ENCODE measurements around the gene MARCHF4. TPM values are rescaled to one million over a fixed set of nuclear protein-coding genes. Genes with fewer than 3 reads are reported as not detected.

The MARCHF4 gene
- total RNA-seq, result 0.12 TPM
- long read RNA-seq, result 0 reads

GRCh38 chr2:216371721-216372702 is at the start of gene MARCHF4:
Gene MARCHF4 (minus strand): TSS chr2:216372483. CDS start chr2:216370260, 2,223 bp downstream.
- Histone ChIP-seq H3K9me3 (no peaks in the 10 kb centered on the region), H3K27ac (no peak within 1 kb of the TSS), H3K27me3 (ENCODE audit: low read depth) (peaks cover 57% of the 10 kb centered on the region), H3K4me3 (peak within 1 kb of the TSS; percentile 23), H3K36me3 (no peaks in the 10 kb centered on the region), H3K4me1 (peaks cover 19% of the 10 kb centered on the region)
- DNase-seq (peak; percentile 65), ATAC-seq (peak; percentile 82 to 94)
- TF ChIP-seq CTCF (IDR thresholded peaks at IDR 0.05), result no peak
- intact Hi-C loops (cut with DNase I), result no loop called here

- H3K9me3 ChIP-seq, result no peaks in the 10 kb centered on the region
- no peak overlapping the region for H3K27ac ChIP-seq
- no peaks in the 10 kb centered on the region for H3K4me1 ChIP-seq
- TF ChIP-seq CTCF (IDR thresholded peaks at IDR 0.05), result no peak
- H3K27me3 ChIP-seq (ENCODE audit: low read depth), result no peaks in the 10 kb centered on the region
- H3K36me3 ChIP-seq, result peaks cover 82% of the 10 kb centered on the region
- DNase-seq (no peak), ATAC-seq (no peak)
- intact Hi-C loops (cut with DNase I), result no loop called here
- no peak overlapping the region for H3K4me3 ChIP-seq
Measured at GRCh38 chr2:216420367-216421101, 48.3 kb upstream of the MARCHF4 start.

GRCh38 chr2:216418981-216419380 is 46.7 kb upstream of the MARCHF4 start:
- no peak for TF ChIP-seq CTCF (IDR thresholded peaks at IDR 0.05)
- intact Hi-C loops (cut with DNase I), result no loop called here
- H3K4me1 ChIP-seq, result no peaks in the 10 kb centered on the region

GRCh38 chr2:216416571-216417307 is 44.5 kb upstream of the MARCHF4 start:
- ATAC-seq (no peak), DNase-seq (no peak)
- H3K36me3 ChIP-seq, result peaks cover 53% of the 10 kb centered on the region
- no peak for TF ChIP-seq CTCF (IDR thresholded peaks at IDR 0.05)
- no peaks in the 10 kb centered on the region for H3K27me3 ChIP-seq (ENCODE audit: low read depth)
- intact Hi-C loops (cut with DNase I), result no loop called here
- no peak overlapping the region for H3K4me3 ChIP-seq
- no peak overlapping the region for H3K27ac ChIP-seq
- H3K4me1 ChIP-seq, result peaks cover 10% of the 10 kb centered on the region
- no peaks in the 10 kb centered on the region for H3K9me3 ChIP-seq

More at GRCh38 chr2:216418981-216419380, 46.7 kb upstream of the MARCHF4 start:
- DNase-seq (no peak), ATAC-seq (no peak)
- Histone ChIP-seq H3K27me3 (ENCODE audit: low read depth) (no peaks in the 10 kb centered on the region), H3K4me3 (no peak overlapping the region), H3K36me3 (peaks cover 76% of the 10 kb centered on the region), H3K9me3 (no peaks in the 10 kb centered on the region), H3K27ac (no peak overlapping the region)

- Histone ChIP-seq H3K9me3 (no peaks in the 10 kb centered on the region), H3K27me3 (ENCODE audit: low read depth) (no peaks in the 10 kb centered on the region), H3K4me1 (peaks cover 10% of the 10 kb centered on the region), H3K27ac (no peak overlapping the region), H3K36me3 (peaks cover 41% of the 10 kb centered on the region), H3K4me3 (no peak overlapping the region)
- no peak for TF ChIP-seq CTCF (IDR thresholded peaks at IDR 0.05)
- no peak for DNase-seq
- no peak for ATAC-seq
- intact Hi-C loops (cut with DNase I), result no loop called here
Measured at GRCh38 chr2:216415541-216415940, 43.3 kb upstream of the MARCHF4 start.

Data from lower lobe of right lung (tissue), 2 donors.